RWPE2 (cell line): ENCODE data around the gene CDHR3.

ENCODE experiments used
- ATAC-seq: fragments of 200-7000 bp; cut with Tn5 transposase; 3 replicates; pipeline ENCODE4 v1.9.1; 2021; ENCODE audit warnings: low read depth
- DNase-seq: peaks from one replicate; pipeline ENCODE4 v3.0.0-alpha.2; 2020; ENCODE audit warnings: low spot score
- H3K27ac ChIP-seq: fragments of 450-650 bp; 2 replicates; pipeline ENCODE4 v1.5.1; 2017; ENCODE audit warnings: mild to moderate bottlenecking; ENCODE audit not compliant: poor library complexity, severe bottlenecking
- H3K27me3 ChIP-seq: fragments of 250-450 bp; sonication (Bioruptor Pico); 2 replicates; pipeline ENCODE4 v1.5.1; 2021; ENCODE audit warnings: mild to moderate bottlenecking, moderate library complexity; ENCODE audit not compliant: insufficient read depth, poor library complexity, severe bottlenecking
- H3K36me3 ChIP-seq: fragments of 250-450 bp; sonication (Bioruptor Pico); 2 replicates; pipeline ENCODE4 v1.5.1; 2020; ENCODE audit warnings: low read depth, mild to moderate bottlenecking, moderate library complexity
- H3K4me1 ChIP-seq: fragments of 250-450 bp; sonication (Bioruptor Pico); 2 replicates; pipeline ENCODE4 v1.5.1; 2021; ENCODE audit warnings: mild to moderate bottlenecking, moderate library complexity; ENCODE audit not compliant: insufficient read depth, poor library complexity, severe bottlenecking
- H3K4me3 ChIP-seq: fragments of 250-450 bp; sonication (Bioruptor Pico); 2 replicates; pipeline ENCODE4 v1.5.1; 2021; ENCODE audit warnings: mild to moderate bottlenecking, moderate library complexity; ENCODE audit not compliant: severe bottlenecking
- H3K9me3 ChIP-seq: fragments of 250-450 bp; sonication (Bioruptor Pico); 2 replicates; pipeline ENCODE4 v1.5.1; 2021; ENCODE audit warnings: mild to moderate bottlenecking, moderate library complexity; ENCODE audit not compliant: severe bottlenecking
- CTCF ChIP-seq: fragments of 450-650 bp; IDR thresholded peaks from one replicate; pipeline ENCODE4 v1.5.1; 2017; ENCODE audit warnings: mild to moderate bottlenecking, moderate library complexity; ENCODE audit not compliant: poor library complexity, severe bottlenecking

The CDHR3 gene

DNA sequence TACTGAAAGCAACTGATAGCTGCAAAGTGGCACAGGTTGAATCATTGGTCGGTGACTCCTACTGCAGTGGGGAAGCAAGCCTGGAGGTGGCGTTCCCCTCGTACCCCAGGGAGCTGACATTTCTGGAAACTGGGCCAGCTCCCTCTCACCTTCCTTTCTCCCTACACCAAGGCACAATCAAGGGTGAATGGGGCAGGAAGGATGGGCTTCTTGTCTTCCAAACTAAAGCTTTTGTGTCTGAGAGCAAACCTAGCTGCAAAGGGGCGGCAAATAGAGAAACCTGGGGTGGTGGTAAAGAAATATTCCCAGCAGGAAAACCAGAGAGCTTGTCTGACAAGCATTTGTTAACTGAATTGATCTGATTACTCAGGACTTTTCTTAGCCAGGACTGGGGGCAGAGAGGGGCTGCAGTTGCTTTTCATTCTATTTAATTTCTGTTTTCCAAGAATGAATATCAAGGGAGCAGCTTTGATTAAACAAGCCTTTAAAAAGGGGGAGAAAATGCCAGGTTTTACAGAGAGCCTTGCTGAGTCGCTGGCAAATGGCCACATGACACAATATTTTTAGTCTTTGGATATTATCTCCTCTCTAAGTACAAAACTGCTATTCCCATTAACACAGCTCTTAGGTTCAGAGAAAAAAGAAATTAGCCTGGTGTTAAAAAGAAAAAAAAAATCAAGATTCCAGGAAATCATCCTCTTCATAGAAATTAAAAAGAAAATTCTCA lies 27.8 kb downstream of the CDHR3 start:
- no peak overlapping the region for H3K27ac ChIP-seq
- no peak for ATAC-seq
- no peak for DNase-seq
- no peaks in the 10 kb centered on the region for H3K36me3 ChIP-seq
- H3K4me1 ChIP-seq, result no peaks in the 10 kb centered on the region
- no peaks in the 10 kb centered on the region for H3K9me3 ChIP-seq
- no peak for TF ChIP-seq CTCF
- H3K27me3 ChIP-seq, result peaks cover 11% of the 10 kb centered on the region
- no peak overlapping the region for H3K4me3 ChIP-seq

DNA sequence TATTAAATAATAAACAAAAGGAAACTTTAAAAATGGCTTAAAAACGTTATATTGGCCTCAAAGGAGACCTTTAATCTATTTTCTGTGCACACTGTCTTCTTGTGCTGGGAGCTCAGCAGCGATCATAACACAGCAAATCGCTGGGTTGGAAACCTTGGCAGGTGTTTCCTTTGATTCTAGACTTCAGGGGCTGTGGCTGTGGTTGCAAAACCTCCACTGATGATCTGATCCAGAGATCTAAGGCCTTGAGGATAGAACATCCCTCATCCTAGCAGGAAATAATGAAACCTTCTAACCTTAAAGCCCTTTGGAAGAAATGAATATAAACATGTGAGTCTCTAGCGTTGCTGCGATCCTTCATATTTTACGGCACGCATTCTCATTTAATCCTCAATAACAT lies 29.8 kb downstream of the CDHR3 start:
- no peaks in the 10 kb centered on the region for H3K4me1 ChIP-seq

GRCh38 chr7:105996860-105997737 lies 34.0 kb downstream of the CDHR3 start:
- Histone ChIP-seq H3K27me3 (no peaks in the 10 kb centered on the region), H3K36me3 (no peaks in the 10 kb centered on the region), H3K27ac (no peak overlapping the region), H3K4me1 (no peaks in the 10 kb centered on the region), H3K4me3 (no peak overlapping the region), H3K9me3 (no peaks in the 10 kb centered on the region)
- TF ChIP-seq CTCF, result no peak
- ATAC-seq (no peak), DNase-seq (no peak)

More for the DNA sequence above, 29.8 kb downstream of the CDHR3 start:
- ATAC-seq (no peak), DNase-seq (no peak)
- H3K9me3 ChIP-seq, result no peaks in the 10 kb centered on the region
- no peaks in the 10 kb centered on the region for H3K27me3 ChIP-seq
- no peak for TF ChIP-seq CTCF
- no peaks in the 10 kb centered on the region for H3K36me3 ChIP-seq
- H3K4me3 ChIP-seq, result no peak overlapping the region
- H3K27ac ChIP-seq, result no peak overlapping the region

GRCh38 chr7:105999256-105999655 lies 36.2 kb downstream of the CDHR3 start:
- no peaks in the 10 kb centered on the region for H3K27me3 ChIP-seq
- H3K27ac ChIP-seq, result no peak overlapping the region
- no peak overlapping the region for H3K4me3 ChIP-seq
- no peak for TF ChIP-seq CTCF
- no peaks in the 10 kb centered on the region for H3K9me3 ChIP-seq
- H3K4me1 ChIP-seq, result no peaks in the 10 kb centered on the region
- no peak for DNase-seq
- H3K36me3 ChIP-seq, result no peaks in the 10 kb centered on the region
- ATAC-seq, result no peak
